GM12875 (cell line): ENCODE measurements around the gene YAF2.

Experiments used
- H3K4me3 ChIP-seq: one replicate; pipeline ENCODE4 v1.5.1; 2011; ENCODE audit warnings: low read depth, low read length, control low read depth
- TF ChIP-seq, protein P1 (sequence below): IDR thresholded peaks from 2 replicates; pipeline ENCODE4 v1.5.1; 2011; ENCODE audit warnings: low read depth, mild to moderate bottlenecking, control low read depth, inconsistent platforms, low read length, moderate library complexity, borderline replicate concordance; ENCODE audit not compliant: insufficient read depth

The YAF2 gene

DNA sequence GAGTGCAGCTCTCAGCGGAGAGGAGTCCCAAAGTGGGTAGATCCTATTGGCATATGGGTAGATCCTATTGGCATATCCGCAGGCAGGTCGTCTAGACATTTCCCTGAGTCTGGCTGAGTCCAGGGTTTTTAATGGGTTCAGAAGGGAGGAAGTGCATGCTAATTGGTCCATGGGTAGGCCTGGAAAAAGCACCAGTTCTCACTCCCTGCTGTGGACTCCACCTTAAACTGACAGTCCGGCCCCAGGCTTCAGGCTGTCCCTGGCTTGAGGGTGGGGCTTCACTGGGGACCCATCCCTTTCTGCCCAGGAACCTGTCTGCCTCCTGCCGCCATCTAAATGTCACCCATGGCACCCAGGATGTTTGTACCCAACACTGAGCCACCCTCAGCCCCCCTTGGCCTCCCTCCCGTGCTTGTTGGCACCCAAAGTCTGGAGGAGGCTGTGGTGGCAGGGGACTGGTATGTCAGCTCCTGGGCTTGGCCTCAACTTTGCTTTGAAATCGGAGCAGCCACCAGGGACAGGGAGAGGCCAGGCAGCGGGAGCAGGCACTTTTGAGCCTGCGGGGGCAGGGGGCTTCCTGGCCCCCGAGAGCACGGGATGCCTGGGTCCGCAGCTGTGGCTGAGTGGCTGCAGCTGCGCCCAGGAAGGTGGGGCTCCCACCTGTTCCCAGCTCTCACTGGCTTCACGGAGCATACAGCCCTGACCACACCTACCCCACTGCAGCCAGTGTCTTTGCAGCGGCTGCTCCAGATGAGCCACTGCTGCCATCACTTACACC lies 29.6 kb upstream of the YAF2 start:
- TF ChIP-seq, protein P1, sequence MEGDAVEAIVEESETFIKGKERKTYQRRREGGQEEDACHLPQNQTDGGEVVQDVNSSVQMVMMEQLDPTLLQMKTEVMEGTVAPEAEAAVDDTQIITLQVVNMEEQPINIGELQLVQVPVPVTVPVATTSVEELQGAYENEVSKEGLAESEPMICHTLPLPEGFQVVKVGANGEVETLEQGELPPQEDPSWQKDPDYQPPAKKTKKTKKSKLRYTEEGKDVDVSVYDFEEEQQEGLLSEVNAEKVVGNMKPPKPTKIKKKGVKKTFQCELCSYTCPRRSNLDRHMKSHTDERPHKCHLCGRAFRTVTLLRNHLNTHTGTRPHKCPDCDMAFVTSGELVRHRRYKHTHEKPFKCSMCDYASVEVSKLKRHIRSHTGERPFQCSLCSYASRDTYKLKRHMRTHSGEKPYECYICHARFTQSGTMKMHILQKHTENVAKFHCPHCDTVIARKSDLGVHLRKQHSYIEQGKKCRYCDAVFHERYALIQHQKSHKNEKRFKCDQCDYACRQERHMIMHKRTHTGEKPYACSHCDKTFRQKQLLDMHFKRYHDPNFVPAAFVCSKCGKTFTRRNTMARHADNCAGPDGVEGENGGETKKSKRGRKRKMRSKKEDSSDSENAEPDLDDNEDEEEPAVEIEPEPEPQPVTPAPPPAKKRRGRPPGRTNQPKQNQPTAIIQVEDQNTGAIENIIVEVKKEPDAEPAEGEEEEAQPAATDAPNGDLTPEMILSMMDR = no peak
- no peak overlapping the region for H3K4me3 ChIP-seq

DNA sequence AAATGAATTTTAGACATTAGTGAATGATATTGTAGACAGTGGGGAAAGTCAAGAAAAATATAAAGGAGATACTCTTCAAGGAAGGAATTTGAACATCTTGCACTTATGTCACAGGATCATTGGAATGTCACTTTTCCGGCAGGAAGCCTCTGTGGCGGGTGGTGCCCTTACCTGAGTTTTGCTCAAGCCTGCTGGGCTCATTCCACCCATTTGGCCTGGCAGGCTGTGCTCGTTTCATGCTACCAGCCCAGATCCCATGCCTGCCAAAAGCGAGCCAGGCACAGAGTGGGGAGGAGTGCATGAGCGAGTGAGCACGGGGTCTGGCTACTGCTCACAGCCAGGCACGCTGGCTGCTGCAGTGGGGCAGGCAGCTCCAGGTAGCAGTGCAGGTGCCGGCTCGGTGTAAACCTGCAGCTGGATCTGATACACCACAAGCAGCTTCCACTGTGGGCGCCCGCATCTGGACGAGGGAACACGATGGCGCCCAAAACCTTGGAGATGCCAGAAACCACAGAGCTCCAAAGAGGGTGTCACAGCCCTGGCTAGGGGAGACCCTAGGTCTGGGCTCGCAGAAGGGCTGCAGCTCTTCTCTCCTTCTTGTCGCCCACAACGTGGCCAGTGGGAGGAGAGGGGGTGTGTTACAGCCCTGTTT lies 28.7 kb upstream of the YAF2 start:
- H3K4me3 ChIP-seq = no peak overlapping the region
- TF ChIP-seq, protein P1 = no peak

DNA sequence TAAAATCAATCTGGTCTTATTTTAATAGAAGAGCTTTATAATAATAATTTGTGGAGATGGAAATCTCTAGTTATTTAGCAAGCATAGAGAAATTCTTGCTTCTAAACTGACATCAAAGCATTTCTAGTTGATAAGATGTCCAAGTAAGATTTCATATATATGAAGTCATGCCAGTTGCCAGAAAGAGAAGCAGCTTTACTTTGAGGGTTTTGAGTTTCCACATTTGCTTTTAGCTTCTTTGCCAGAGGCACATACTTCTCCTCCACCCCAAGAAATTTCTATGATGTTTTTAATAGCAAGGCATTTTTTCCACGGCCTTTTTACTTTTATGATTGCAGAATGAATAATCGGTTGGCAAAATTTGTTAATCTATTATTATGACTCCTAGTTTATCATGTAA lies 24.2 kb upstream of the YAF2 start:
- TF ChIP-seq, protein P1 = no peak
- no peak overlapping the region for H3K4me3 ChIP-seq

DNA sequence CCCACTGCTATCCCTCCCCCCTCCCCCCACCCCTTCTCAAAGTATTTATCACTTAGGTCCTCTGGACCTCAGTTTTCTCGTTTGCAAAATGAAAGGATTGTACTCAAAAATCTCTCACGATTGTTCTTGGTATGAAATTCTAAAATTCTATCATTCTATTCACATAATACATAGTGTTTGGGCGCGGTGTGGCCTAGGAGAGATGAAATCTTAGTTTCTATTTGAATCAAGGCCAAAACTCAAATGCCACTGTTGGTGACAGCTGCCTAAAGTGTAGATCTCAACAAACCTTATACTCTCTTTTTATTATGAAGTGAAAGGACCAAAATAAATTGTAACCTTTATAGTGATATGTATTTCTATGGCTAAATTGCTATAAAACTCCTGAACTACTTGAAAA lies 23.7 kb upstream of the YAF2 start:
- TF ChIP-seq, protein P1 = no peak

DNA sequence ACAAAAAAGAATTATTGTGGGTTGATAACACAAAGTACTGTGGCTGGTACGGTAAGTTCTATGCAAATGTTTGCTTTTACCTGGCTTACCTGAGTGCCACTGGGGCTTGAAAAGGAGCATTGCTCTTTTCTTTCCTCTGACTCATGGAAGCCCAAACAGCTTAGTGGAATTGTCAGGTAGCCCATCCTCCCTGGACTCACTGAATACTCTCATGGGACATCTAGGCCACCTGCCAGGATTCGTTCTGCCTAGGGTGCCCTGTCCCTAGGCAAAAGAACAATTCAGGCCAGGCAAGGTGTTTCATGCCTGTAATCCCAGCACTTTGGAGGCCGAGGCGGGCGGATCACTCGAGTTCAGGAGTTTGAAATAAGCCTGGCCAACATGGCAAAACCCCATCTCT lies 22.5 kb upstream of the YAF2 start:
- no peak overlapping the region for H3K4me3 ChIP-seq
- TF ChIP-seq, protein P1 = no peak

More for the DNA sequence above, 23.7 kb upstream of the YAF2 start:
- H3K4me3 ChIP-seq = no peak overlapping the region

DNA sequence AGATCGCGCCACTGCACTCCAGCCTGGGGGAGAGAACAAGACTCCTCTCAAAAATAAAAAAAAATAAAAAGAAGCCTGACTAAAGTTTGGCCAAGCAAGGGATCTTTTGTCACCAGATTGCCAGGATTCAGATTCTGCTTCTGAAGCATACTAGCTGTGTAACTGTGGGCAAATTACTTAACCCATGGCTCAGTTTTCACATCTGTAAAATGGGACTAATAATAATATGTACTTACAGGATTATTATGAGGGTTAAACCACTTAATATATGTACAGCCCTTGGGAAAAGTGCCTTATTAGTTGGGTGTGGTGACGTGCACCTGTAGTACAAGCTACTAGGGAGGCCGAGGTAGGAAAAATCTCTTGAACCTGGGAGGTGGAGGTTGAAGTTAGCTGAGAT lies 21.7 kb upstream of the YAF2 start:
- TF ChIP-seq, protein P1 = no peak
- no peak overlapping the region for H3K4me3 ChIP-seq

DNA sequence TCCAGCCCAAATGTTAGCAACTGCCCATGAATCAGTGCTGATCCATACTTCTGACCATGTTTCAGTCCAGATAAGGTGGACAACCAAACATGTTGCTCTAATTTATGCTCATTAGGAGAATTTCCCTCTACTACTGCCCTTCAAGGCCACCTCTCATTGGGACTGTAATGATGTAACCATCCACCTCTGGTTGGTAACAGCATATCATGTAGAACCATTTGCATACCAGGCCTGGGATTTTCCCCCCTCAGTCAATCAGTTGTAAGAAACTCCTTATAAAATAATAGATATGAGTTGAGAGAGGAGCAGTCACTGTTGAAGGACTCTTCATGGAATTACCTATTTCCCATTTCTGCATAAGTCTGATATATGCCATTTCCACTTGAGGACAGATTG lies 17.8 kb upstream of the YAF2 start:
- H3K4me3 ChIP-seq = no peak overlapping the region
- TF ChIP-seq, protein P1 = no peak
